Activated CD8-positive, alpha-beta T cell treated with anti-CD3 and anti-CD28 coated beads for 36 hours (primary cell): ENCODE results near the gene SMIM5. TPM values are rescaled to one million over a fixed set of nuclear protein-coding genes. Genes with fewer than 3 reads are reported as not detected.

Experiments used
- ATAC-seq: fragments of 200-7000 bp; cut with Tn5 transposase; one replicate; pipeline ENCODE4 v1.10.0; 2021; ENCODE audit warnings: mild to moderate bottlenecking, moderate library complexity
- CTCF ChIA-PET: fragments of 350-600 bp; sonication (Branson Sonifier 250); formaldehyde crosslinking; loops from one replicate; lab custom pipeline; 2021; ENCODE audit warnings: antibody characterized with exemption; lab: Charles Lee
- POLR2A ChIA-PET: fragments of 350-600 bp; sonication (Branson Sonifier 250); formaldehyde crosslinking; loops from one replicate; lab custom pipeline; 2021; ENCODE audit warnings: antibody characterized with exemption; lab: Charles Lee
- DNase-seq: peaks from one replicate; pipeline ENCODE4 v3.0.0-alpha.2; 2020
- H3K27ac Mint-ChIP-seq: one replicate; pipeline ENCODE4 v1.8.0; 2021; ENCODE audit warnings: mild to moderate bottlenecking, mixed read lengths
- H3K27me3 Mint-ChIP-seq: one replicate; pipeline ENCODE4 v1.8.0; 2021; ENCODE audit warnings: mixed read lengths
- H3K36me3 Mint-ChIP-seq: one replicate; pipeline ENCODE4 v1.8.0; 2021; ENCODE audit warnings: low read depth, mixed read lengths
- H3K4me1 Mint-ChIP-seq: one replicate; pipeline ENCODE4 v1.8.0; 2021; ENCODE audit warnings: low read depth, mixed read lengths
- H3K4me3 Mint-ChIP-seq: one replicate; pipeline ENCODE4 v1.8.0; 2021; ENCODE audit warnings: mild to moderate bottlenecking, moderate library complexity, mixed read lengths
- H3K9me3 Mint-ChIP-seq: one replicate; pipeline ENCODE4 v1.8.0; 2021; ENCODE audit warnings: mixed read lengths
- CTCF ChIP-seq: fragments of 200-600 bp; IDR thresholded peaks from one replicate; pipeline ENCODE4 v1.8.0; 2022; ENCODE audit warnings: antibody characterized with exemption, mild to moderate bottlenecking
- intact Hi-C: fragments of 100-400 bp; cut with micrococcal nuclease; formaldehyde crosslinking; loops from one replicate; pipeline ENCODE4 v1.10.0; 2022
- total RNA-seq, 2 experiments: library from RNA; stranded (reverse); gene quantifications; one replicate each; pipeline ENCODE4 v1.2.3, GENCODE V29; 2021

The SMIM5 gene
- total RNA-seq, 2 experiments from 2014 or later: 0.07 to 0.25 TPM

GRCh38 chr17:75617675-75618074 lies 15.6 kb upstream of the SMIM5 start:
- DNase-seq (no peak), ATAC-seq (no peak)
- Mint-ChIP-seq H3K4me1 (no peaks in the 10 kb centered on the region), H3K9me3 (no peaks in the 10 kb centered on the region), H3K27ac (no peak overlapping the region), H3K4me3 (no peak overlapping the region), H3K36me3 (no peaks in the 10 kb centered on the region), H3K27me3 (no peaks in the 10 kb centered on the region)
- ChIA-PET POLR2A (no interaction called here), CTCF (interaction anchor here (1.0 to 2.4 kb wide), 5 partner anchors 8 to 130 kb away, joined by 3 to 11 read pairs (median 5); partner anchors contain the start of gene SMIM5)
- no peak for TF ChIP-seq CTCF
- intact Hi-C loops: no loop called here

- Mint-ChIP-seq H3K36me3 (no peaks in the 10 kb centered on the region), H3K4me1 (no peaks in the 10 kb centered on the region), H3K27ac (no peak overlapping the region), H3K27me3 (no peaks in the 10 kb centered on the region), H3K9me3 (no peaks in the 10 kb centered on the region), H3K4me3 (no peak overlapping the region)
- CTCF ChIA-PET: interaction anchor here (0.8 to 3.1 kb wide), 7 partner anchors 10 to 134 kb away, joined by 3 to 21 read pairs (median 4); partner anchors contain the start of gene SMIM5
- DNase-seq: peak; percentile 25
- ATAC-seq: no peak
- TF ChIP-seq CTCF: no peak
- POLR2A ChIA-PET: no interaction called here
- intact Hi-C loops: no loop called here
Observed at GRCh38 chr17:75619506-75620431, 13.5 kb upstream of the SMIM5 start.

GRCh38 chr17:75621489-75621888 lies 11.7 kb upstream of the SMIM5 start:
- Mint-ChIP-seq H3K36me3 (no peaks in the 10 kb centered on the region), H3K4me3 (no peak overlapping the region), H3K4me1 (no peaks in the 10 kb centered on the region), H3K27me3 (no peaks in the 10 kb centered on the region), H3K9me3 (no peaks in the 10 kb centered on the region), H3K27ac (no peak overlapping the region)
- ChIA-PET POLR2A (no interaction called here), CTCF (interaction anchor here (0.9 to 3.1 kb wide), 5 partner anchors 9 to 132 kb away, joined by 3 to 21 read pairs (median 5); partner anchors contain the start of gene SMIM5)
- intact Hi-C loops: no loop called here
- no peak for TF ChIP-seq CTCF
- DNase-seq (no peak), ATAC-seq (no peak)

- H3K27me3 Mint-ChIP-seq: no peaks in the 10 kb centered on the region
- no peak overlapping the region for H3K4me3 Mint-ChIP-seq
- H3K9me3 Mint-ChIP-seq: no peaks in the 10 kb centered on the region
- DNase-seq (no peak), ATAC-seq (no peak)
- ChIA-PET CTCF (interaction anchor here (1.0 to 3.2 kb wide), 5 partner anchors 10 to 126 kb away, joined by 3 to 23 read pairs (median 4); partner anchors contain the start of gene SMIM5), POLR2A (no interaction called here)
- H3K36me3 Mint-ChIP-seq: no peaks in the 10 kb centered on the region
- TF ChIP-seq CTCF: no peak
- no peak overlapping the region for H3K27ac Mint-ChIP-seq
- H3K4me1 Mint-ChIP-seq: no peaks in the 10 kb centered on the region
- intact Hi-C loops: no loop called here
Observed at GRCh38 chr17:75622076-75622475, 11.2 kb upstream of the SMIM5 start.

- Mint-ChIP-seq H3K4me1 (no peaks in the 10 kb centered on the region), H3K27me3 (no peaks in the 10 kb centered on the region), H3K27ac (no peak overlapping the region), H3K9me3 (no peaks in the 10 kb centered on the region), H3K36me3 (no peaks in the 10 kb centered on the region), H3K4me3 (no peak overlapping the region)
- DNase-seq (no peak), ATAC-seq (no peak)
- ChIA-PET POLR2A (no interaction called here), CTCF (interaction anchor here (1.0 to 3.4 kb wide), 5 partner anchors 11 to 131 kb away, joined by 3 to 27 read pairs (median 6); partner anchors contain the start of gene SMIM5)
- no peak for TF ChIP-seq CTCF
- intact Hi-C loops: no loop called here
Observed at GRCh38 chr17:75622771-75623273, 10.4 kb upstream of the SMIM5 start.
